ENCODE data around the gene CFAP251.
A peak's percentile ranks its signal among the peaks of the same experiment; 100 is the strongest.
"Not testable (repeated sequence)": the region's sequence is repeated elsewhere in the genome, so short reads cannot be mapped to it uniquely, and the experiment has no call there.

Gene CFAP251

DNA sequence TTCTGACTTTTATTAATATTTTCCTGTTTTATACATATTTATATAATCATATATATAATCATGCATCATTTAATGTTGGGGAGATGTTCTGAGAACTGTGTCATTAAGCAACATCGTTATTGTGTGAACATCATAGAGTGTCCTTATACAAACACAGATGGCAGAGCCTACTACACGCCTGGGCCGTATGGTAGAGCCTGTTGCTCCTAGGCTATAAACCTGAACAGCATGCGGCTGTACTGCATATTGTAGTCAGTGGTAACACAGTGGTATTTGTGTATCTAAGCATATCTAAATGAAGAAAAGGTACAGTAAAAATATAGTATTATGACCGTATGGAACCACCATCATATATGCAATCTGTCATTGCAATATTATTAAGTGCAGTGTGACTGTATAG, 58.6 kb downstream of the CFAP251 start:
- no peak for DNase-seq (ENCODE audit: low read depth in 2 of 2)

GRCh38 chr12:121980191-121980891, 61.9 kb downstream of the CFAP251 start:
- DNase-seq (ENCODE audit: low read depth in 2 of 2): no peak

GRCh38 chr12:121980892-121981272, 62.5 kb downstream of the CFAP251 start:
- DNase-seq (ENCODE audit: low read depth in 2 of 2): no peak

DNA sequence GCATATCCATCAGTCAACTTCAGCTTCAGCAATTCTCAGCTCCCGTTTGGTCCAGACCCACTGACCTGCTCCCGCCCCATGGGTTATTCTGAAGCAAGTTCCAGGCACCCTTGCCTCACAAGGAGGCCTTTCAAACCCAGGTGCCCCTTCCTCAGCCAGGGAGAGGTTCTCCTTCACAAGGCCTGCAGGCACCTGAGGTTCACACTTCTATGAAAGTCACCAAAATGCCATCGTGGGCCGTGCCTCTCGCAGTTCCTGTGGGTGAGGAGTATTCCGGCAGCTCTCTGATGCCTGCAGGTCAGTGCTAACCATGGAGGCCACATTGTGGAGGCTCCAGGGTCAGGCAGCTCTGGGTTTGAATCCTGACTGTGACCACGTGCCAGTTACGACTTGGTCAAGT, 63.1 kb downstream of the CFAP251 start:
- DNase-seq (ENCODE audit: low read depth in 2 of 2): no peak

DNA sequence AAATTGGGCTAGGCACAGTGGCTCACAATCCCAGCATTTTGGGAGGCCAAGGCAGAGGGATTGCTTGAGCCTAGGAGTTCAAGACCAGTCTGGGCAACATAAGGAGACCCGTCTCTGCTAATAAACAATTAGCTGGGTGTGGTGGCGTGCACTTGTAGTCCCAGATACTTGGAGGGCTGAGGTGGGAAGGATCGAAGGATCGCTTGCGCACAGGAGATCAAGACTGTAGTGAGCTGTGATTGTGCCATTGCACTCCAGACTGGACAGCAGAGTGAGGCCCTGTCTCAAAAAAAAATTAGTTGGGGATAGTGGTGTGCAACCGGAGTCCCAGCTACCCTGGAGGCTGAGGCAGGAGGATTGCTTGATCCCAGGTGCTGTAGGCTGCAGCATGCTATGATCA, 64.6 kb downstream of the CFAP251 start:
- DNase-seq (ENCODE audit: low read depth in 2 of 2): no peak

DNA sequence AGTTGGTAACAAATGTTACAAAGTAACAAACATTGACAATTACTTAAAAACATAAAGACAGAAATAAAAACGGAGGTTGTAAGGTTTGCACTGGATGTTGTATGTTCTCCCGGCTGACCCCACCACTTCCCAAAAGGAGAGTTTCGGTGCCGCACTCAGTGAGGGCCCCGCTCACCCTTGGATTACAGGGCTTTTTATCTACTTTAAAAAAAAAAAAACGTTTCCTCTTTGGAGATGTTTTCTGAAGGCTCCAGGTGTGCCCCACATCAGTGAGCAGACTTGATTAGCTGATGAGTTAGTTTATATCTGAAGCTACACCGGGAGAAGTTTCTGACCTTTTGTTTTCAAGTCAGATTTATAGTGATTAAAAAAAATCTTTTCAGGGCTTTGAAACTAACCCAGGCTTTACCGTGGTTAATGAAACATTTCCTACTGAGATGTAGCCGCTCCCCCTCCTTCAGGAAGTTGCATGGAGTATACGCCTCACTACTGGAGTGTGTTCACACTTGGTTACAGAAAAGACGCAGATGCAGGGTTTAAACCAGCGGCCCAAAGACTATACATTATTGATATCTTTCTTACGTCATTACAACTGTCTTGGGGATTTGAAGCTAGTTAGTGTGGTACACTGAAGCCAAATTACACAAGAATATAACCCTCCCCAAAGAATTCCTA, 65.3 kb downstream of the CFAP251 start:
- DNase-seq (ENCODE audit: low read depth in 2 of 2): no peak

- no peak for DNase-seq (ENCODE audit: low read depth in 2 of 2)
Measured at GRCh38 chr12:121986489-121987245, 68.3 kb downstream of the CFAP251 start.

GRCh38 chr12:121988519-121988918, 70.1 kb downstream of the CFAP251 start:
- not testable (repeated sequence) for DNase-seq (ENCODE audit: low read depth in 2 of 2)

DNA sequence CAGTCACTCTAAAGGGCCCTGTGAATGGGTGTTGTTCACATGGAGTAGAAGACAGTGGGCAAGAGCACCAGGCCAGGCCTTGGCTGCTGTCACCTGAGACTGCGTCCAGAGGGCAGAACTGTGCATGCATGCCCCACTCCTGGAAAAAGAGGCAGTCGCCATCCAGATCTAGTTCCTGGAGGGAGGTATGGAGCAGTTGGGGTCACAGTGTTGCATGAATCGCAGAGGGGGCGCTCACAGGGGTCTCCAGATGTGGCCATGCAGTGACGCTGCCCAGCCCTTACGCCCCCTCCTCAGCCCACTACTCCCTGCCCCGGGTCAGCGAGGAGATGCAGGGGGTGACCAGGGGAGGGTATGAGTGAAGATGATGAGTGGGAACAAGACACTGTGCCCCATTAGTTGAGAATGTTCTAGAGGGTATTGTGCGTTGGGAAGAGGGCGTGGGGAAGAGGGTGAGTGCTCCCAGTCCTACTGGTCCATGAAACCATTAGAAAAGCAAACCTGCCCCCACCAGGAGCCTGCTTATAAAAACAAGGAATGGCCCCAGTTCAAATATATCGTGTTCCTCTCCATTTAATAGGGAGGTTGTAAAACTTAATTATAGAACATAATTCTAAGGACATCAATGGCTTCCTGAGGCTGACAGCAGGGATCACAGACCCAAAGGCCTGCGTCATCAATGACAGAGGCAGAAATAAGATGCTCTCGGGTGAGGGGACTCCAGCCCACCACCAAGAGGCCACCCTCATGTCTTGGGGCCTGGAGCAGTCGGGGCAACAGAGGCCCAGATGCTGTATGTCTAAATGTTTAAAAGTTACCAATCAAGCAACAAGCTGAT, 71.1 kb downstream of the CFAP251 start:
- DNase-seq (ENCODE audit: low read depth in 2 of 2): no peak

DNA sequence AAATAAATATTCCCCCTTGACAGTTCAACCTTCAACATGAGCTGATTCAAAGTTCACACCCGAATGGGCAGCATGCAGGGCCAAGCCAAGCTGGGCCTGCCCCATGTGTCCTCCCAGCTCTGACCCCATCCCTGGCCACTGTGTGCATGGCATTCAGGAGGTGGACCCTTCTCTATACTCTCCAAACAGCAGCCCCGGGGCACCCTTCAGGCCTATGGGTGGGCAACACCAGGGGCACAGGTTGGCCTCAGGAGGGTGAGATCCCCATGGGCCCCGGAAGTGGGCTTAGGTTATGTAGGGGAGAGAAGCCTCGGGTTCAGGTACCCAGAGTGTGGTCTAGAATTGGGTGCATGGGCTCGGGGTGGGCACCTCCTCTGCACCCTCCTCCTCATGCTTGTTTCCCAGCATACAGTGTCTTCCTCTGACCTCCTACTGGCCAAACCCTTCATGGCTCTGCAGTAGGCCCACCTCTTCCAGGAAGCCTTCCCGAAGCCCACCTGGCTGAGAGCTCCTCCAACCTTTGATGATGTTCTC, 71.8 kb downstream of the CFAP251 start:
- DNase-seq (ENCODE audit: low read depth in 2 of 2): no peak

DNA sequence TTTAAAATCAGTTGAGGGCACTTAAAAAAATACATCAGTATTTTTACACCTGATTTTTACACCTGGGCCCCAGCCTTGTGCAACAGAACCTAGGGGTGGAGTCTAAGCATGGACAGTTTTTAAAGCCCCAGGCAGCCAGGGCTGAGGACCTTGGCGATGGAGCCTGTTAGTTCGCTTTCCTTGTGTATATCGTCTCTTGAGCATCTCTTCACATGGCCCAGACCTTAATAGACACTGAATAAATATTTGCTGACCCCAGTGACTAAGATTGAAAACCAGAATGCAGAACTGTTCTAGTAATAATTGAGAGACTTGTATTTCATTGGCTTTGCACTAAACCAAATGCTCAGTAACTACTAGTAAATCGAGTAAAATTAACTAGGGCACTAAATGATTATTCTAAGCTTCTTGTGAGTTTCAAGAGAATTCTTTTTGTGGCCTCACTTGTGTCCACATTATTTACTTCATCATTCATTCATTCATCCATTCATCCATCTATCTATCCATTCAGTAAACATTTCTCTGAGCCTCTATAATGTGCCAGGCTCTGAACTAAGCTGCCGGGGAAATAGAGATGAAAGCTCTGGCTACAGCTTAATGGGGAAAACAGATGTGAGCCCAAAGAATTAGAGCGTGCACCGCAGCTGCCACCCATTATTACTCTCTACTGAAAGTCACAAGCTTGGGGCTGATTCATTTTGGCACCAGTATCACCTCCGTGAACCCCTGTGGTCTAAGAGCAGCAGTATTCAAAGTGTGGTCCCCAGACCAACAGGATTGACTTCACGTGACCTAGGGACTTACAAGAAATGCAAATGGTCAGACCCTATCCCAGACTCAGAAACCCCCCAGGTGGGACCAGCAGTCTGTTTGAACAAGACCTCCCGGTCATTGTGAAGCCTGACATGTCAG, 72.6 kb downstream of the CFAP251 start:
- peak in 1 of 2 donors; percentile 8 for DNase-seq (ENCODE audit: low read depth in 2 of 2)

DNA sequence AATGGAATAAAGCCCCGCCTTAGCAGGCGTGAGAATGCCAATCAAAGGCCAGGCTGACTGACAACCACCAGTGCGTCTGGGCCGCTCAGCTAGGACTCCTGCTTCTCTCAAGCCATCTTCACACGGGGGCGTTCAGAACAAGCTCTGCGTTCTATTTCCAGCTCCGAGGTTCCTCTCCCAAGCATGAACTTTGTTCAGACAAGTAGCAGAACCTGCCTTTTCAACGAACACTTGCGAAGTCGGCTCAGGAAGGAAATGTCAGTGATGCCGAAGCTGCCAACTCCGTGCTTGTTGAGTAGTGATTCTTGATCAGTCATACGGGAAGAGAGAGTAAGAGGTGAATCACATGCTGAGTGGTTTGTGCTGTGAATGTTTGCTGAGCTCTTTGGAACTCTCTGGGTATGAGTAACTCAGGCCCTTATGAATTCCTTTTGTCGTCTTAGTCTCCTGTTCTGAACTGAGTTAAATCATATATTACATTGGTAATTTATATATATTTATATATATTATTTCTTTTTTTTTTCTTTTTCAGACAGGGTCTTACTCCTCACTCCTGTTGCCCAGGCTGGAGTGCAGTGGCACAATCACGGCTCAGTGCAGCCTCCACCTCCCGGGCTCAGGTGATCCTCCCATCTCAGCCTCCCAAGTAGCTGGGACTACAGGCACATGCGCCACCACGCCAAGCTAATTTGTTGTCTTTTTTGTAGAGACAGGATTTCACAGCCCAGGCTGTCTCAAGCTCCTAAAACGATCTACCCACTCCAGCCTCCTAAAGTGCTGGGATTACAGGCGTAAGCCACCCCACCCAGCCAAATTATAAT, 73.9 kb downstream of the CFAP251 start:
- peak; percentile 44 to 50 for DNase-seq (ENCODE audit: low read depth in 2 of 2)

DNA sequence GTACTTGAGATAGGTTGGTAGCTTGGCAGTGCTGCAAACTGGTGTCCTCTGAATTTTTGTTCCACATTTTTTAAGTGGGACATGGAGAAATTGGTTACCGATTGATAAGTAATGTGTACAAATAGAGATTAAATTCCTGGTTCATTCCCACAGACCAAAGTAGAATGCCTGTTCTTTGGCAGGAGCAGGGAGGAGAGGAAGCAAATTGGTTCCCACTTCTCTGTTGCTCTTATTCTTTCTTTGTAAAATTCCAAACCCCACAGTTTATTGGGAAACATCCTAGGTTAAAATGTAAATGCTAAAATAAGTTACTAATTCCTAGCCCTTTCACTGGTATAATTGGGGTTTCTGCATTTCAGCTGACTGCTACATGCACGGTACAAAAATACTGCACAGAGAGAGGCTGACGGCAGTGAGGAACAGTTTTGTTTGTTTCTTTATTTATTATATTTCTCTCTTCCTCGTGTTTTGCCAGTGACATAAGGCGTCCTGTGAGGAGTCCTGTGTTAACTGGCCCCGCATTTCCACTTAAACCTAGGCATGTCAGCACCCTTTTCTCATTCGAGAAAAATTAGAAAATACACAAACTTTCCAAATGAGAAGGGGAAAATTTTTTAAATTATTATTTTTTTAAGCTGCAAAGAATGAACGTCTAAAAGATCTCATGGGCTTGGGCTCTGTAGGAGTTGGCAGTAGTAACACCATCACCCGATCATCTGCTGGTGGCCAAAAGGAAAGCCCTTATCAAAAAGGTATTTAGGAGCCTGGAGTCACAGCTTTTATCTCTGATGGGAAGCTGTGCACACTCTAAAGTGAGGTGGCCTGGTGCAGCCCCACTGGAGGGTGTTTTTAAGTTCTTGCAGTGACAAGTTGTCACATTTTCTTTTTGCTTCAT, 77.9 kb downstream of the CFAP251 start:
- no peak for DNase-seq (ENCODE audit: low read depth in 2 of 2)

GRCh38 chr12:121996945-121997612, 78.7 kb downstream of the CFAP251 start:
- no peak for DNase-seq (ENCODE audit: low read depth in 2 of 2)

DNA sequence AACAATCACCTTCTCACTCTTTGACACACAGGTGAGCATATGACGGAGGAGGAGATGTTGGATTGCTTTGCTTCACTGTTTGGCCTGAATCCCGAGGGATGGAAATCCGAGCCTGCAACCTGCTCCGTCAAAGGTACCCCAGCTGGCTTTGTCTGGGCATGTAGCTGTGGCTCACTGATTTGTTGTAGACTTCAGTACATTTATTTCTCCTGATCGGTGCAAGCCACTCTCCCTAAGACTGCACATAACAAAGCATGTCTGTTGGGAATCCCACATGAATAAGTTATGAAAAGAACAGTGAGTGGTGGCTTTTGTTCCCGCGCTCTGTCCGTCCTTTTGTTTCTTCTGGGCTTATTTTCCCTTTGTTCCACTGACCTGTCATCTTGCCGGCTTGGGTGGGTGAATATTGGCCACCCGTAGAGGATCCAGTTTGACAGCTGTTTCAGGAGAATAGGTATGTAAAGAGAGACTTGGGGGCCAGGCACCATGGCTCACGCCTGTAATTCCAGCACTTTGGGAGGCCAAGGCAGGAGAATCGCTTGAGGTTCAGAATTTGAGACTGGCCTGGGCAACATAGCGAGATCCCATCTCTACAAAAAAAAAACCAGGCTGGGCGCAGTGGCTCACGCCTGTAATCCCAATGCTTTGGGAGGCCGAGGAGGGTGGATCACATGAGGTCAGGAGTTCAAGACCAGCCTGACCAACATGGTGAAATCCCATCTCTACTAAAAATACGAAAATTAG, 83.2 kb downstream of the CFAP251 start:
- DNase-seq (ENCODE audit: low read depth in 2 of 2): no peak

DNA sequence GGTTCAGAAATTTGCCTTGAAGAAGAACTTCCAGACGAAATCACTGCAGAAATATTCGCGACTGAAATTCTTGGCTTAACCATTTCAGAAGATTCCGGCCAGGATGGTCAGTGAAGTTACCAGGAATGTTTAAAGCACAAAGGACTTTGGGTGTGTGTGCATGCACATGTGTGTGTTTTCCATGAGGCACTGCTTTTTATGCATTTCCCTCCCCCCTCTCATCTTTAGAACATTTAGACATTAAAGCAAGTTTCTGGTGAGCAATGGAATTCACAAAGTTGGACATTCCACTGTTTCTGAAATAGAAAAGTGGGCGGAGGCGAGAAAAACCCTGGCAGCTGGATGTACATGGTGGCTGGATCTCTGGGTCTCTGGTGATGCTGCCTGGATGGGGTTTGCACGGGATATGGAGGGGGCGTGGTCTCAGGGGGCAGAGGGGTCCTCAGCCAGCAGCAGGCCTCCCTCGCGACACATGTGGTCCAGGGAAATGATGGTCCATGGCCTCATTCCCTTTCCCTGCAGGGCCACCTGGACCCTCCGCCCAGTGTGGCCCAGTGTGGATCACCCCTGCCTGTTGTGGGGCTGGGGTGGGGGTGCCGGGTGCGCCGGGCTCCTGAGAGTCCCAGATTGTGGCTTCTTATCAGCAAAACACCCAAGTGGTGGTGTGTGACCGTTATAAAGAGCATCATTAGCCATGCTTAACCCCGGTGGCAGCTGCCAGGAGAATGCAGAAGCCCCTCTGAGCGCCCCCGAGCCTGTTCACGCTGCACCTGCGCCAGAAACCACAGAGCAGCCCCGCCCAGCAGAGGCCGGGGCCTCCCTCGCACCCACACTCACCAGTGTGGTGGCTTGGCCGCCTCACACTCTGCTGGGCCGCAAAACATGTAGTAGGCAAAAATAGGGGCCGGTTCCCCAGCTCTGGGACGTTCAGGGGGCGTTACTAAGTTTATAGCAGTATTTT, 85.5 kb downstream of the CFAP251 start:
- no peak for DNase-seq (ENCODE audit: low read depth in 2 of 2)
